ENCODE data around the gene NADK2.
"Not testable (repeated sequence)": the region's sequence is repeated elsewhere in the genome, so short reads cannot be mapped to it uniquely, and the experiment has no call there.

Gene NADK2, protein sequence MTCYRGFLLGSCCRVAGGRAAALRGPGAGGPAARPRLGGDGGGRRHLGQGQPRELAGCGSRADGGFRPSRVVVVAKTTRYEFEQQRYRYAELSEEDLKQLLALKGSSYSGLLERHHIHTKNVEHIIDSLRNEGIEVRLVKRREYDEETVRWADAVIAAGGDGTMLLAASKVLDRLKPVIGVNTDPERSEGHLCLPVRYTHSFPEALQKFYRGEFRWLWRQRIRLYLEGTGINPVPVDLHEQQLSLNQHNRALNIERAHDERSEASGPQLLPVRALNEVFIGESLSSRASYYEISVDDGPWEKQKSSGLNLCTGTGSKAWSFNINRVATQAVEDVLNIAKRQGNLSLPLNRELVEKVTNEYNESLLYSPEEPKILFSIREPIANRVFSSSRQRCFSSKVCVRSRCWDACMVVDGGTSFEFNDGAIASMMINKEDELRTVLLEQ

DNA sequence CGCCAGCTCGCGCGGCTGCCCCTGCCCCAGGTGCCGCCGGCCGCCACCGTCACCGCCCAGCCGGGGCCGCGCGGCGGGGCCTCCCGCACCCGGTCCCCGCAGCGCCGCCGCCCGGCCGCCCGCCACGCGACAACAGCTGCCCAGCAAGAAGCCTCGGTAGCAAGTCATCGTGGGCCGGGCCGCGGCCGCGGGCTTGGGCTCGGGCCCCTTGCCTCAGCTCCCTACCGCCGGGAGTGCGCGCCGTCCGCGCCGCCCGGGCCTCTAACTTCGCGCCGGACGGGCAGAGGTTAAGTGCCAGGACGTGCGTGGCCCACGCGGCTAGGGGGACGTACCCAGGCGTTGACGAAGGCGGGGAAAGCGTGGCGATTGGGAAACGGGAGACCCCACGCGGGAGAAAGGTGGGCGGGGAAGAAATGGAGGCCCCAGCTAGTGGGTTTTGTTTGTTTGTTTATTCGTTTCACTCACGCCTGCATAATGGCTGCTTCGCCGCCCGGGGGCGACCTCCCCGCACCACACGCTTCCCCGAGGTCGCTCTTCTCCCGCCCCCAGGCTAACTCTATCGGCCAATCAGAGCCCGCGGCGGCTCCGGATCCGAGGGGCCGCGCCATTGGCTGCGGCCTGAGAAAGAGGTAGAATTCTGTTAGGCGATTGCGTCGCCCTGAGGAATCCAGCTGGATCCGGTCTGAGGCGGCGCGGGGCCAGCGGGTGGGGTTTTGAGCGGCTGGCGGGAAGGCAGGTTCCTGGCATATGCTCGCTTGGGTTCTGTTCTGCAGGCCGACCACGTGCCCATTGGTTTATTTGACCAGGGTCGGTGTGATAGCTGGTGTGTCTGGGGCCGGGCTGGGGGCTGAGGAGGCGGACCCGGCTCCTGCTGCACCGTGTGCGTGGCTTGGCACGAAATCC is at the start of gene NADK2:
Gene NADK2, minus strand, starts transcription at position 295 of the 903 bp plus-strand sequence. Its CDS starts 127 bp downstream, at position 168.
- Mint-ChIP-seq H3K9me3 (no peaks in the 10 kb centered on the region), H3K27me3 (no peaks in the 10 kb centered on the region), H3K36me3 (ENCODE audit: low read depth) (peaks cover 1% of the 10 kb centered on the region), H3K4me3 (peak within 1 kb of the TSS; percentile 83), H3K4me1 (ENCODE audit: low read depth) (peaks cover 40% of the 10 kb centered on the region), H3K27ac (peak within 1 kb of the TSS; percentile 95)
- DNase-seq = peak; percentile 94

DNA sequence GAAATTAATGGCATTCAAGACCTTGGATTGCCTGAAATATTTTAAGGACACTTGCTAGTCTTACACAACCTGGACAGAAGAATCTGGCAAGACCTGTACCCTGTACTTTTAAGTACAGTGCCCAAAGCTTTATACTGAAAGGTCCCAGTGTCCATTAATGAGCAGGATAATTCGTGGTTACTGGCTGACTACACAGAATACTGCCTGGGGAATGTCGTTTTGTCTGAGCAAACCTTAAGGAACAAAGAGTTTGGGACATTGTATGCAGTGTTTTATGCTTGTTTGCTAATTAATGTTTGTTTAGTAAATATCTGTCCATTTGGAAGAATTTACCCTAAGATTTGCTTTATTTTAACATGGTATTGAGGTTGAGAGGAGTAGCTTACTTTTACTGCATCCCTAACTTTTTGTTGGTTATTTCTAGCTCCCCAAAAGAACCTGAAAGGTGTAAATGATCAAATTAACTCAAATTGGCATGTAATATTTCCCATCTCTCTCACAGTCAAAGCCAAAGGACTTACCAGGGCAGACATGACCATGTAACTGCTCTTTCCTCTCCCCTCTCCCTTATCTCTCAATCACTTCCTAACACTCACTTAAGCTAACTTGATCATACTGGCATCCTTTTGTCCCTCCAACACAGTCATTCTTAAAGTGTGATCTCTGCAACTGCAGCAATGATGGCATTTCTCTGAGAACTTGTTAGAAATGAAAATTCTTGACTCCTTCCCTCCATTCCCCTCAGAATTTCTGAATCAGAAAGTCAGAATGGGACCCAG is 44.3 kb upstream of the NADK2 start:
- H3K9me3 Mint-ChIP-seq = no peaks in the 10 kb centered on the region
- H3K4me1 Mint-ChIP-seq (ENCODE audit: low read depth) = no peaks in the 10 kb centered on the region
- no peak overlapping the region for H3K27ac Mint-ChIP-seq
- DNase-seq = no peak
- H3K4me3 Mint-ChIP-seq = no peak overlapping the region
- H3K27me3 Mint-ChIP-seq = peaks cover 3% of the 10 kb centered on the region
- H3K36me3 Mint-ChIP-seq (ENCODE audit: low read depth) = no peaks in the 10 kb centered on the region

DNA sequence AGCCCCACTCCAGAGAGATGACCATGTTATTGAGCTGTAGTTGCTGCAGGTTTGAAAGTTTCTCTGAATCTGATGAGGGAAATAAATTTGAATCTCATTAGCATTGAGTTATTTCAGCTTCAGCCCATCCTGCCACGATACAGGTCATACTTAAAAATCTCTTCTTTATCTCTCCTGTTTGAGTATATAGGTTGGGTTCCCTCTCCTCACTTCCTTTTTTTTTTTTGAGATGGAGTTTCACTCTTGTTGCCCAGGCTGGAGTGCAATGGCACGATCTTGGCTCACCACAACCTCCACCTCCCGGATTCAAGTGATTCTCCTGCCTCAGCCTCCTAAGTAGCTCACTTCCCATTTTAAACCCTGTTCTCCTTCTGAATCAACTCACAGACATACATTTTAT is 42.0 kb upstream of the NADK2 start:
- H3K27me3 Mint-ChIP-seq; DNase-seq; H3K27ac Mint-ChIP-seq; H3K4me3 Mint-ChIP-seq; H3K9me3 Mint-ChIP-seq; H3K36me3 Mint-ChIP-seq (ENCODE audit: low read depth): not testable (repeated sequence)
- H3K4me1 Mint-ChIP-seq (ENCODE audit: low read depth) = peaks cover 11% of the 10 kb centered on the region

DNA sequence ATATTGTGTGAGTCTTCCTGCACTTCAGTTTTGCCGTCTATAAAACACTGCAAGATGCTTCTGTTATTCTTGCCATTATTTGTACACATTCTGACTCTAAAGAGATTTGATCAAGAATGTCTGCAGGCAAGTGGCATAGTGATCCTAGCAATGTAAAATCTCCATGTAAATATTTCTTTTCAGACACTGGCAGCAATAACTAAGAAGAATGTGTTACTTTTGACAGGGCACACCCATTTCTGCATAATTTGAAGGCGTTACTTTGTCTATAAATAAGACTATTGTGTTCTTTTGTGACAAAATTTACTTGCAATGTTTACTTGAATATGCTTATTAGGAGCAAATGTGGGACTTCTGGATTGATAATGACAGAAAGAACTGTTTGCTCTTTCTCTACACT is 39.9 kb upstream of the NADK2 start:
- peaks cover 9% of the 10 kb centered on the region for H3K27me3 Mint-ChIP-seq
- H3K36me3 Mint-ChIP-seq (ENCODE audit: low read depth) = no peaks in the 10 kb centered on the region
- no peak overlapping the region for H3K4me3 Mint-ChIP-seq
- H3K9me3 Mint-ChIP-seq = peaks cover 3% of the 10 kb centered on the region
- DNase-seq = no peak
- peaks cover 16% of the 10 kb centered on the region for H3K4me1 Mint-ChIP-seq (ENCODE audit: low read depth)
- no peak overlapping the region for H3K27ac Mint-ChIP-seq

DNA sequence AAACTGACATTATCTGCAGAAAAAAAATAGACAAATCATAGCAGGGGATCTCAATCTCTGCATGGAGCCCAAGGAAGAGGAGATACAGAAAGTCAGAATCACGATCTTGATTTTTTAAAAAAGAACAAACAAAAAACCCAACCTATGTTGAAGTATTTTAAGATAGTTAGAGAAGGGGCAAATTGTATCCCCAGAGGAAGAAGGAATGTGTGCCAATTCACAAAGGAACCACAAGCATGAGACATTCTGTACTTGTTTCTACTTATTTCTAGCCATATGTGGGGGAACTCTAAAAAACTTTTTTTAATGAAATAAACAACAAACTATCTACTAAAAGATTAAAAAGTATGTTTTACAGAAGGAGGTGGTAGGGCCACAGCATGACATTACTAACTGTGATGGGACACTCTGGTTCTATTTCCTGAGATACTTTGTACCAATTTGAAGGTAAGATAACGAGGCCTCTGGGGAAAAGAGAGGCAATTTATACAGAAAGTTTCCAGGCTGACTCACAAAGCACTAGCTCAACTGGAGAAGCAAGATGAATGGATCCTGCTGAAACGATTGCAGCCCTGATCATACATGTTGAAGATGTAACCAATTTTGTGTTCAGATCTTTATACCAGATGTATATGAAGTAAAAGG is 37.5 kb upstream of the NADK2 start:
- H3K36me3 Mint-ChIP-seq (ENCODE audit: low read depth) = no peaks in the 10 kb centered on the region
- H3K27me3 Mint-ChIP-seq = peaks cover 12% of the 10 kb centered on the region
- peaks cover 3% of the 10 kb centered on the region for H3K9me3 Mint-ChIP-seq
- no peak overlapping the region for H3K27ac Mint-ChIP-seq
- no peak overlapping the region for H3K4me3 Mint-ChIP-seq
- peaks cover 16% of the 10 kb centered on the region for H3K4me1 Mint-ChIP-seq (ENCODE audit: low read depth)
- DNase-seq = no peak

DNA sequence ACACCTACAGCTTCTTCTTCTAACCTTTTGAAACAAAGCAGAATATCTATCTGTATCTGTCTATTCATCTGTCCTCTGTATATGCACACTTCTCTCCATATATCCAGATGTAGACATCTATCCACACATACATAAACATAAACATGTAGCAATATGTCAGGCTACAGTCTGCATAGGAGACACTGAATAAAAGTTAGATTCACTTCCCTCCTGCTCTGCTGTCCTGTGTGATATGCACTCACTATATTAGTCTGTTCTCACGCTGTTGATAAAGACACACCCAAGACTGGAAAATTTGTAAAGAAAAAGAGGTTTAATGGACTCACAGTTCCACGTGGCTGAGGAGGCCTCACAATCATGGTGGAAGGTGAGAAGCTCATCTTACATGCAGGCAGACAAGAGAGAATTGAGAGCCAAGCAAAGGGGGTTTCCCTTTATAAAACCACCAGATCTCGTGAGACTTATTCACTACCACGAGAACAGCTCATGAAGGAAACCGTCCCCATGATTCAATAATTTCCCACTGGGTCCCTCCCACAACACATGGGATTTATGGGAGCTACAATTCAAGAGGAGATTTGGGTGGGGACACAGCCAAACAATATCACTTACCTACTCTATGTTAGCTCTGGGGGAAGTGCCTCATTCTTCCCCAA is 35.9 kb upstream of the NADK2 start:
- no peak for DNase-seq
- Mint-ChIP-seq H3K4me3 (no peak overlapping the region), H3K36me3 (ENCODE audit: low read depth) (no peaks in the 10 kb centered on the region), H3K9me3 (peaks cover 3% of the 10 kb centered on the region), H3K27me3 (peaks cover 13% of the 10 kb centered on the region), H3K27ac (no peak overlapping the region), H3K4me1 (ENCODE audit: low read depth) (peaks cover 16% of the 10 kb centered on the region)

DNA sequence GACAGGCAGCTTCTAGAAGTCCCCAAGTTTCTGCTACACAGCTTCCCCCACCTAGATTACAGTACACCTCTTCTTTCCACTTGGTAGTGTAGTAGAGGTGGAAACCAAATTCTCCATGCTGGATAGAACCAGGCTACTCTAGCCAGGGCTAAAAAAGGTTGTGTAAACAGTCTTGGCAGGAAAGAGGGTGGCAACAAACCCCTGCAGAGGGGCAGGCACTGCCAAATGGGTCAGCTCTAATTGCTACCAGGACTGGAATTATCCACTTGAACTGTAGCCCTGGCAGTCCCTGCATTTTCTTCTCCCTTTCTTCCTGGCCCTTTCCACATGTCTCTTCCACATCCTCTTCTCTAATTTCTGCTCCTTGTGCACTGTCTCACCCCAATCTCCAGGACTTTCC is 35.1 kb upstream of the NADK2 start:
- DNase-seq = no peak
- H3K36me3 Mint-ChIP-seq (ENCODE audit: low read depth) = no peaks in the 10 kb centered on the region
- peaks cover 3% of the 10 kb centered on the region for H3K9me3 Mint-ChIP-seq
- H3K4me3 Mint-ChIP-seq = no peak overlapping the region
- H3K27ac Mint-ChIP-seq = no peak overlapping the region
- H3K4me1 Mint-ChIP-seq (ENCODE audit: low read depth) = peaks cover 16% of the 10 kb centered on the region
- H3K27me3 Mint-ChIP-seq = peaks cover 13% of the 10 kb centered on the region

DNA sequence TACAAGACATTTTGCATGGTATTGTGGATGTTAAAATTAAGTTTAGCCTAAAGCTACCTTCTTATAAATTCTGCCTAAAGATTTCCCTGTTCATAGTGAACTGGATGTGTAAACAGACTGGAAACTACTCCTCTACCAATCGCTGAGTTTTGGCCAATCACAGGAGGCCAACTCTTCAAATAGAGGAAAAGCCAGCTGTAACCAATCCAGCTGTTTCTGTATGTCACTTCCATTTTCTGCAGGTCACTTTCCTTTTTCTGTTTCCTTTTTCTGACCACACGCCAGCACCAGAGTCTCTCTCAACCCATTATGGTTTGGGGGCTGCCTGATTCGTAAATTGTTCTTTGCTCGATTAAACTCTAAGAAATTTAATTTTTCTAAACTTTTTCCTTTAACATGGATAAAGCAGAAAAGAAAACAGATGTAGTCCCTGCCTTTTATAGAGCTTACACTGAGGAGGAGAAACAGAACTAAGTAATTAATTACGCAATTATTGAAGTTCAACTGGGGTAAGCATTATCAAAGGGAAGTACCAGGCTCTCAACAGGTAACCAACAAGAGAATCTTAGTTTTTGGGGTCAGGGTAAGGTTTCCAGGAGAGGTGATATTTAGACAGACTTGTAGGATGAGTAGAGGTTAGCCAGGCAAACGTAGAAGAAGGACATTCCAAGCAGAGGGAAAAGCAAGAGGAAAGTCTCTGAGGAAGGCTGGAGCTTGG is 32.2 kb upstream of the NADK2 start:
- no peak overlapping the region for H3K4me3 Mint-ChIP-seq
- peaks cover 7% of the 10 kb centered on the region for H3K4me1 Mint-ChIP-seq (ENCODE audit: low read depth)
- H3K27me3 Mint-ChIP-seq = peaks cover 19% of the 10 kb centered on the region
- DNase-seq = no peak
- H3K27ac Mint-ChIP-seq = no peak overlapping the region
- peaks cover 3% of the 10 kb centered on the region for H3K9me3 Mint-ChIP-seq
- no peaks in the 10 kb centered on the region for H3K36me3 Mint-ChIP-seq (ENCODE audit: low read depth)

DNA sequence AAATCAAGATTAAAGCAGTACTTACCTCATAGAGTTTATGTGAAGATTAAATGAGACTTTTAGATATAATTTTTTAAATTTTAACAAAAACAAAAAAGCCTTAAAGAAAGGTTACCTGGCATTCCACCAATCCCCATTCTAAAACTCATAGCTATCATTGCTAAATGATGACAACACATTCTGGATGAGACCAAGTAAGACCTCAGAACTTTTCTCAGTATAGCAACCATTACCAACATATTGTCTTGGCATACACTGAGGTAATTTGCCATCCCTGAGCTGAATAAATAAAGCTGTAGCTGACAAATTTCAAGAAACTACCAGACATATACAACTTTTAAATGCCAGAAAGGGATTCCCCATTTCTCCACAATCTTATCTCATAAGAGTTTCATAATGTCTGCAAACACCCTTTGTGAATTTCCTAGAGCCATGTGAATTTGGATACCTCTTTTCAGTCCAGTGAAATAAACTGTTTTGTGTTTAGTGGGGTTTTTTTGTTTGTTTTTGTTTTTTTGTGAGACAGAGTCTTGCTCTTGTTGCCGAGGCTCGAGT is 30.5 kb upstream of the NADK2 start:
- no peak overlapping the region for H3K27ac Mint-ChIP-seq
- H3K4me1 Mint-ChIP-seq (ENCODE audit: low read depth) = no peaks in the 10 kb centered on the region
- DNase-seq = no peak
- H3K27me3 Mint-ChIP-seq = peaks cover 21% of the 10 kb centered on the region
- no peaks in the 10 kb centered on the region for H3K9me3 Mint-ChIP-seq
- no peaks in the 10 kb centered on the region for H3K36me3 Mint-ChIP-seq (ENCODE audit: low read depth)
- no peak overlapping the region for H3K4me3 Mint-ChIP-seq

DNA sequence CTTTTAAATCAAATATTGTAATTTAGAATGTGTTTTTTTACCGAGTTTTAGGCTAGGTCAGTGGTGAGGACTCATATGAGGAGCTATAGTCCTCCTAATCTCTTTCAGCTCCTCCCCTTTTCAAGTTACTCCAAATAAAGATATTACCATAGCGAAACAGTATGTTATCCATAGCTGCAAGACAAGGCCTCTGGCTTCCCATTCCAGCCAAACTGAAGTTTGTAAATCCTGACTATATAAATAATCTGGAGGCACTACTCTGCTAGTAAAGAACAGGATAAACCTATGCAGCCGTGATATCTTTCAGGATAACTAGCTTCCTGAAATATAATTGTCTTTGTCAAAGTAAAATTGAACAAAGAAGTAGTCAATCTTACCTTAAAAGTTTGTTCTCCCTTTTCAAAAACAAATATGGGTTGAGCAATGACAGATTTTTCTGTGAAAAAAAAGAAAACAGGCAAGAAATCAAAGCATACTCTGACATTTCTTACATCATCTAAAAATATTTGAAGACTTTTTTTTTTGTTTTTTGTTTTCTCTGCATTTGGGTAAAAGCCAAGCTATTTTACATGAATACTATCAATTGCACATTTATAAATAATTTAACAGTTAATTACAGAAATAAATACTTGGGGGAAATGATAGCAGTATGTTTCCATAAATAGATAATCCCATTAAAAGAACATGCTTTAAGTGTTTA is 29.3 kb upstream of the NADK2 start:
- DNase-seq = no peak
- no peaks in the 10 kb centered on the region for H3K36me3 Mint-ChIP-seq (ENCODE audit: low read depth)
- H3K4me1 Mint-ChIP-seq (ENCODE audit: low read depth) = no peaks in the 10 kb centered on the region
- H3K4me3 Mint-ChIP-seq = no peak overlapping the region
- H3K9me3 Mint-ChIP-seq = no peaks in the 10 kb centered on the region
- no peak overlapping the region for H3K27ac Mint-ChIP-seq
- peaks cover 27% of the 10 kb centered on the region for H3K27me3 Mint-ChIP-seq

DNA sequence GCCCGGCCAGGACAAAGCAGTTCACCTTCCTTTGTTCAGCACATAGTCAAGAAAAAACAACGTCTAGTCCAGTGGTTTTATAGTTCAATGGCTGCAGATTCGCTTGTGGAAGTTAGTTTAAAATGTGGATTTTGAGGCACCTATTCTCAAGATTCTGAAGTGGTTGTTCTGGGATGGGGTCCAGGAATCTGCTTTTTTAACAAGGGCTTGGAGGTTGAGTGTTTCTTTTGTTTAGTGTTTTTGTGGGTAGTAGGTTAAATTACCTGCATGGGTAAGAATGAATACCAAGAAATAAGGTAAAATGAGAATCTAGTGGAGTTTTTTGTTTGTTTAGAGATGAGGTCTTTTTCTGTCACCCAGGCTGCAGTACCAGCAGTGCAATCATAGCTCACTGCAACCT is 28.4 kb upstream of the NADK2 start:
- no peak overlapping the region for H3K27ac Mint-ChIP-seq
- peaks cover 27% of the 10 kb centered on the region for H3K27me3 Mint-ChIP-seq
- H3K9me3 Mint-ChIP-seq = no peaks in the 10 kb centered on the region
- H3K4me1 Mint-ChIP-seq (ENCODE audit: low read depth) = no peaks in the 10 kb centered on the region
- no peak overlapping the region for H3K4me3 Mint-ChIP-seq
- H3K36me3 Mint-ChIP-seq (ENCODE audit: low read depth) = no peaks in the 10 kb centered on the region
- no peak for DNase-seq

DNA sequence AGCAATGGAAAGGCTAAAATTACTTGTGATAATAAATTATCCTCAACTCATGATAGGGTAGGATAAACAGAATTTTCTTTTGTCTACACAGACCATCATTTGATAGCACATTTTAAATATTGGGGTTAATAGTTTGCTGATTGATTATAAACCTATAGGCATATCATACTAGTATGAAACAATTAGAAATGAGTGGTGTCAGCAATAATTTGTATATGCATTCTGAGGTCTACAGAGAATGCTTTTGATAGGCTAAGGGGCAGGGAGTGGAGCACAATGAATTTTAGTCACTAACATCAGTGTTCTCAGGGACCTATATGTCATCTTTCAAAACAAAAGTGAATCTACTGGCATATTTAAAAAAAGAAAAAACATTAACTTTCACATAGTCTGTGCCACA is 27.8 kb upstream of the NADK2 start:
- H3K36me3 Mint-ChIP-seq (ENCODE audit: low read depth) = no peaks in the 10 kb centered on the region
- H3K4me1 Mint-ChIP-seq (ENCODE audit: low read depth) = no peaks in the 10 kb centered on the region
- H3K9me3 Mint-ChIP-seq = no peaks in the 10 kb centered on the region
- H3K27me3 Mint-ChIP-seq = peaks cover 26% of the 10 kb centered on the region
- H3K27ac Mint-ChIP-seq = no peak overlapping the region
- H3K4me3 Mint-ChIP-seq = no peak overlapping the region
- DNase-seq = no peak
